C4-2B (cell line): Measurements from ENCODE around the gene SLC25A48.

Experiments
- CTCF ChIP-seq: fragments of 450-650 bp; conservative IDR thresholded peaks from 2 replicates; pipeline ENCODE4 v1.5.1; 2017; ENCODE audit warnings: mild to moderate bottlenecking
- ZFX ChIP-seq: fragments of 450-650 bp; IDR thresholded peaks from 2 replicates; pipeline ENCODE4 v1.6.1; 2017

- TF ChIP-seq CTCF = no peak
- TF ChIP-seq ZFX = no peak
Observed at GRCh38 chr5:135913713-135914626, 79.5 kb downstream of the SLC25A48 start.
